A549 (cell line): Measurements from ENCODE around the gene ALKAL2. TPM values are rescaled to one million over a fixed set of nuclear protein-coding genes. Genes with fewer than 3 reads are reported as not detected.
A peak's percentile ranks its signal among the peaks of the same experiment; 100 is the strongest.

Experiments used
- ATAC-seq, 2 experiments: fragments of 200-7000 bp in 1 of 2; fragments of >200 bp in 1 of 2; cut with Nextera tagmentation in 1 of 2; cut with Tn5 transposase in 1 of 2; 3 replicates each; pipeline versions ENCODE4 v1.8.0 to v1.9.1; 2018 to 2020; ENCODE audit warnings: mild to moderate bottlenecking in 1 of 2, moderate library complexity in 1 of 2
- CTCF ChIA-PET: fragments of 300-600 bp; sonication (Branson Sonifier 250); formaldehyde crosslinking; extraction: SDS; loops from one replicate; lab custom pipeline; 2021; ENCODE audit warnings: antibody characterized with exemption, inconsistent platforms; lab: Yijun Ruan, JAX
- POLR2A ChIA-PET: fragments of 350-600 bp; formaldehyde crosslinking; extraction: SDS; loops from one replicate; lab custom pipeline; 2021; ENCODE audit warnings: antibody characterized with exemption, inconsistent platforms; lab: Yijun Ruan, JAX
- DNase-seq, 2 experiments: peaks; one replicate each; pipeline versions ENCODE4 v3.0.0 to v3.0.0-alpha.2; 2011 to 2016; ENCODE audit warnings: low read depth in 1 of 2, low spot score in 1 of 2
- FAIRE-seq: peaks from 2 replicates; lab custom pipeline; 2011; peaks lifted over from hg19 to GRCh38; lab: Jason Lieb, UNC
- H3K27ac ChIP-seq, 2 experiments: fragments of >200 bp; sonication (Bioruptor Twin); formaldehyde crosslinking; 3 replicates each; pipeline ENCODE4 v1.5.1; 2016 to 2017
- H3K4me1 ChIP-seq: fragments of >200 bp; sonication (Bioruptor Twin); formaldehyde crosslinking; 3 replicates; pipeline ENCODE4 v1.6.1; 2016
- H3K4me2 ChIP-seq: fragments of >200 bp; sonication (Bioruptor Twin); formaldehyde crosslinking; 3 replicates; pipeline ENCODE4 v1.6.1; 2016
- H3K4me3 ChIP-seq: fragments of >200 bp; sonication (Bioruptor Twin); formaldehyde crosslinking; 3 replicates; pipeline ENCODE4 v1.5.1; 2016
- H3K9me3 ChIP-seq: fragments of >200 bp; sonication (Bioruptor Twin); formaldehyde crosslinking; 3 replicates; pipeline ENCODE4 v1.6.1; 2016
- BHLHE40 ChIP-seq: IDR thresholded peaks from 2 replicates; pipeline ENCODE4 v1.6.1; 2012; ENCODE audit warnings: low read depth, low read length, inconsistent platforms
- CBX2 ChIP-seq: fragments of 200-600 bp; sonication (generic); IDR thresholded peaks from 2 replicates; pipeline ENCODE4 v1.6.1; 2016; ENCODE audit warnings: low read depth, mild to moderate bottlenecking, borderline replicate concordance
- EHMT2 ChIP-seq: fragments of 200-600 bp; sonication (generic); IDR thresholded peaks from 2 replicates; pipeline ENCODE4 v1.6.1; 2016; ENCODE audit warnings: antibody characterized with exemption, low read depth, mild to moderate bottlenecking, moderate library complexity
- FOSB ChIP-seq: fragments of 250-450 bp; sonication (Bioruptor Pico); IDR thresholded peaks from 2 replicates; pipeline ENCODE4 v1.5.0; 2020; ENCODE audit warnings: mild to moderate bottlenecking, moderate library complexity
- FOSL2 ChIP-seq, 2 experiments: fragments of 450-650 bp in 1 of 2; fragments of >200 bp in 1 of 2; sonication (Bioruptor Twin) in 1 of 2; formaldehyde crosslinking; IDR thresholded peaks; 2 replicates each; pipeline versions ENCODE4 v1.5.0 to v1.6.1; 2016 to 2020; ENCODE audit warnings: mild to moderate bottlenecking in 1 of 2, moderate library complexity in 1 of 2
- GATA3 ChIP-seq: IDR thresholded peaks from 2 replicates; pipeline ENCODE4 v1.6.1; 2012; ENCODE audit warnings: borderline replicate concordance
- HDAC2 ChIP-seq: fragments of 200-600 bp; sonication (generic); IDR thresholded peaks from 2 replicates; pipeline ENCODE4 v1.6.1; 2016
- HOXB5 ChIP-seq: fragments of 250-450 bp; sonication (Bioruptor Pico); IDR thresholded peaks from 2 replicates; pipeline ENCODE4 v1.5.0; 2020; ENCODE audit warnings: mild to moderate bottlenecking, moderate library complexity
- JUN ChIP-seq, 2 experiments: fragments of >200 bp; sonication (Bioruptor Twin); formaldehyde crosslinking; IDR thresholded peaks; 2 replicates in 1 of 2; 3 replicates in 1 of 2; pipeline ENCODE4 v1.6.1; 2016 to 2017
- KDM5A ChIP-seq: fragments of 200-600 bp; sonication (generic); IDR thresholded peaks from 2 replicates; pipeline ENCODE4 v1.6.1; 2016; ENCODE audit warnings: antibody characterized with exemption, mild to moderate bottlenecking
- MAFK ChIP-seq: fragments of 450-650 bp; IDR thresholded peaks from 2 replicates; pipeline ENCODE4 v1.6.1; 2014; ENCODE audit not compliant: partially characterized antibody
- MYC ChIP-seq: IDR thresholded peaks from 2 replicates; pipeline ENCODE4 v1.6.1; 2012; ENCODE audit warnings: mild to moderate bottlenecking, inconsistent platforms, low read length, improper control_type of control experiment, borderline replicate concordance
- PHF8 ChIP-seq: fragments of 200-600 bp; sonication (generic); IDR thresholded peaks from 2 replicates; pipeline ENCODE4 v1.6.1; 2016; ENCODE audit warnings: low read depth, mild to moderate bottlenecking, antibody characterized with exemption, moderate library complexity, borderline replicate concordance
- POLR2A ChIP-seq: IDR thresholded peaks from 2 replicates; pipeline ENCODE4 v1.6.1; 2012; ENCODE audit warnings: mild to moderate bottlenecking, low read length
- POLR2AphosphoS2 ChIP-seq: conservative IDR thresholded peaks from 2 replicates; pipeline ENCODE4 v1.6.1; 2012; ENCODE audit warnings: low read length, improper control_type of control experiment, inconsistent platforms
- RFX5 ChIP-seq: fragments of 450-650 bp; IDR thresholded peaks from 2 replicates; pipeline ENCODE4 v1.7.1; 2014; ENCODE audit warnings: antibody characterized with exemption, mild to moderate bottlenecking, moderate library complexity
- RNF2 ChIP-seq: fragments of 200-600 bp; sonication (generic); IDR thresholded peaks from 2 replicates; pipeline ENCODE4 v1.6.1; 2016; ENCODE audit warnings: low read depth, mild to moderate bottlenecking, antibody characterized with exemption, moderate library complexity, borderline replicate concordance
- TFCP2L1 ChIP-seq: fragments of 250-450 bp; sonication (Bioruptor Pico); IDR thresholded peaks from 2 replicates; pipeline ENCODE4 v1.5.0; 2021; ENCODE audit warnings: mild to moderate bottlenecking
- WGBS: methylation state at CpG from one replicate; pipeline ENCODE4 v1.1.6; 2017; ENCODE audit errors: missing lambda C conversion rate; 5-methylcytosine and 5-hydroxymethylcytosine counted together
- polyA plus RNA-seq, 4 experiments: library from polyadenylated mRNA; depleted of rRNA in 3 of 4; stranded (reverse); fragments of >200 nt; fragmentation: RNase III in 1 of 4; extraction: RNeasy Plus Mini Kit Qiagen cat#74134 plus additional on column Dnase treatment in 1 of 4; gene quantifications; 2 replicates in 3 of 4; 3 replicates in 1 of 4; pipeline ENCODE4 v1.2.3, GENCODE V29; 2011 to 2017
- TF ChIP-seq, protein P1 (sequence below): IDR thresholded peaks from 2 replicates; pipeline ENCODE4 v1.6.1; 2012; ENCODE audit warnings: low read depth, borderline replicate concordance
- TF ChIP-seq, protein P2 (sequence below): fragments of 250-450 bp; sonication (Bioruptor Pico); IDR thresholded peaks from 2 replicates; pipeline ENCODE4 v1.5.0; 2020; ENCODE audit warnings: low read depth, mild to moderate bottlenecking, moderate library complexity
- TF ChIP-seq, protein P3 (sequence below): IDR thresholded peaks from 2 replicates; pipeline ENCODE4 v1.6.1; 2012
- TF ChIP-seq, protein P4 (sequence below): IDR thresholded peaks from 2 replicates; pipeline ENCODE4 v1.6.1; 2012
- TF ChIP-seq, protein P5 (sequence below): fragments of >200 bp; sonication (Bioruptor Twin); formaldehyde crosslinking; IDR thresholded peaks from 3 replicates; pipeline ENCODE4 v1.6.1; 2016
- TF ChIP-seq, protein P6 (sequence below): fragments of 250-450 bp; sonication (Bioruptor Pico); IDR thresholded peaks from 2 replicates; pipeline ENCODE4 v1.5.0; 2021; ENCODE audit warnings: mild to moderate bottlenecking, moderate library complexity, borderline replicate concordance

The ALKAL2 gene
- polyA plus RNA-seq, 2 of the 4 experiments (the other 2 are of a cell fraction), result not detected

DNA sequence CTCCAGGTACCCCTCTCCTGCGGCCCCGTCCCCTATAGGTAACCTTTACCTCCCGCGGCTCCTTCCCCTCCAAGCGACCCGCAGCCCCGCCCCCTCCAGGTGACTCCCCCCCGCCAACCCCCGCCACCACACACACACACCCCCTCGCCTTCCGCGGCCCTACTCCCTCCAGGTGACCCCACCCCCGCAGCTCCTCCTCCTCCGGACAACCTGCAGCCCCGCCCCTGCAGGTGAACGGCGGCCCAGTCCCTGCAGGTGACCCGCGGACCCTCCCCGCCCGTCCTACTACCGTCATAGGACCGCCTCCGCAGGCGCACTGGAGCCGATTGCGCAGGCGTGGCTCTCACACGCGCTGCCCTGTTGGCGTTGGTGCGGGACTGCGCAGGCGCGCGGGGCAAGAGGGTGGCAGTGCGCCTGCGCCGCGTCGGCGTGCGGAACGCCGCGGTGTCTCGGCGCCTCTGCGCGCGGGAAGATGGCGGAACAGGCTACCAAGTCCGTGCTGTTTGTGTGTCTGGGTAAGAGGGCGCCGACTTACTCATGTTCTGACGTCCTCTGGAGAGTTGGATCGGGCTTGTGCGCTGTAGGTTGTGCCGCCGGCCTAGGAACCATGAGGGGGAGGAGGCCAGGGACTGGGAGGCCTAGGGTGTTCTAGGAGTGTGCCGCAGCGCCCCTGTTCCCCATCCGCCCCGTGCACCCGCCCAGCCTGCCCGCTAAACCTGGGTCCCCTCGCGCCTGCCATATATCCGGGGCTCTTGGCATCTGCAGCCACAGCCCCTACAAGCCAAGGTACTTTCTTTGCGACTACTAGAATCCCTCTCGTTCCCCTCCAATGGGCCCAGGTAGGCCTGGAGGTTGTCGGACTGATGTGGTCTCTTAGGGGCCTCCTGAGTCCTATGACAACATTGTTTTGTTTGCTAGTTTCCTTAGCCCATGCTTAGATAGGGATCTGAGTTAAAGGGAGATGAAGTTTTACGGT is 23.1 kb downstream of the ALKAL2 start, which contains the start of gene ACP1:
TSS of gene ACP1 (plus strand) at position 455 of the 976 bp plus-strand sequence. CDS start at position 473, 18 bp downstream.
- Histone ChIP-seq H3K4me1 (peaks cover 13% of the 10 kb centered on the region; the same call in 2 of the 3 replicates), H3K4me3 (peak within 1 kb of the TSS; percentile 73), H3K9me3 (peaks cover 38% of the 10 kb centered on the region), H3K27ac (peak within 1 kb of the TSS; percentile 82 to 89), H3K4me2 (peak within 1 kb of the TSS; percentile 97)
- WGBS, result under 1% methylated on average over 17 of the region's 73 CpGs
- FAIRE-seq, result no peak
- peak; percentile 92 to 98 for DNase-seq
- peak; percentile 95 for TF ChIP-seq PHF8
- peak; percentile 96 for TF ChIP-seq POLR2A
- peak; percentile 52 for TF ChIP-seq MYC
- TF ChIP-seq JUN (IDR thresholded peaks at IDR 0.05), result peak; percentile 43 to 83; a peak in 3 of 5 replicates
- no peak for TF ChIP-seq BHLHE40
- TF ChIP-seq, protein P1, sequence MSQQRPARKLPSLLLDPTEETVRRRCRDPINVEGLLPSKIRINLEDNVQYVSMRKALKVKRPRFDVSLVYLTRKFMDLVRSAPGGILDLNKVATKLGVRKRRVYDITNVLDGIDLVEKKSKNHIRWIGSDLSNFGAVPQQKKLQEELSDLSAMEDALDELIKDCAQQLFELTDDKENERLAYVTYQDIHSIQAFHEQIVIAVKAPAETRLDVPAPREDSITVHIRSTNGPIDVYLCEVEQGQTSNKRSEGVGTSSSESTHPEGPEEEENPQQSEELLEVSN, result peak; percentile 97
- TF ChIP-seq, protein P2, sequence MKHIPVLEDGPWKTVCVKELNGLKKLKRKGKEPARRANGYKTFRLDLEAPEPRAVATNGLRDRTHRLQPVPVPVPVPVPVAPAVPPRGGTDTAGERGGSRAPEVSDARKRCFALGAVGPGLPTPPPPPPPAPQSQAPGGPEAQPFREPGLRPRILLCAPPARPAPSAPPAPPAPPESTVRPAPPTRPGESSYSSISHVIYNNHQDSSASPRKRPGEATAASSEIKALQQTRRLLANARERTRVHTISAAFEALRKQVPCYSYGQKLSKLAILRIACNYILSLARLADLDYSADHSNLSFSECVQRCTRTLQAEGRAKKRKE, result no peak
- TF ChIP-seq, protein P3, sequence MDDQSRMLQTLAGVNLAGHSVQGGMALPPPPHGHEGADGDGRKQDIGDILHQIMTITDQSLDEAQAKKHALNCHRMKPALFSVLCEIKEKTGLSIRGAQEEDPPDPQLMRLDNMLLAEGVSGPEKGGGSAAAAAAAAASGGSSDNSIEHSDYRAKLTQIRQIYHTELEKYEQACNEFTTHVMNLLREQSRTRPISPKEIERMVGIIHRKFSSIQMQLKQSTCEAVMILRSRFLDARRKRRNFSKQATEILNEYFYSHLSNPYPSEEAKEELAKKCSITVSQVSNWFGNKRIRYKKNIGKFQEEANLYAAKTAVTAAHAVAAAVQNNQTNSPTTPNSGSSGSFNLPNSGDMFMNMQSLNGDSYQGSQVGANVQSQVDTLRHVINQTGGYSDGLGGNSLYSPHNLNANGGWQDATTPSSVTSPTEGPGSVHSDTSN, result 0 out of 2 replicates have a peak, but pooled peaks have one; percentile 23
- peak; percentile 40; the same call in 1 of the 2 replicates for TF ChIP-seq HDAC2
- TF ChIP-seq POLR2AphosphoS2, result no peak
- TF ChIP-seq, protein P4, sequence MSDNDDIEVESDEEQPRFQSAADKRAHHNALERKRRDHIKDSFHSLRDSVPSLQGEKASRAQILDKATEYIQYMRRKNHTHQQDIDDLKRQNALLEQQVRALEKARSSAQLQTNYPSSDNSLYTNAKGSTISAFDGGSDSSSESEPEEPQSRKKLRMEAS, result peak; percentile 84
- TF ChIP-seq, protein P5, sequence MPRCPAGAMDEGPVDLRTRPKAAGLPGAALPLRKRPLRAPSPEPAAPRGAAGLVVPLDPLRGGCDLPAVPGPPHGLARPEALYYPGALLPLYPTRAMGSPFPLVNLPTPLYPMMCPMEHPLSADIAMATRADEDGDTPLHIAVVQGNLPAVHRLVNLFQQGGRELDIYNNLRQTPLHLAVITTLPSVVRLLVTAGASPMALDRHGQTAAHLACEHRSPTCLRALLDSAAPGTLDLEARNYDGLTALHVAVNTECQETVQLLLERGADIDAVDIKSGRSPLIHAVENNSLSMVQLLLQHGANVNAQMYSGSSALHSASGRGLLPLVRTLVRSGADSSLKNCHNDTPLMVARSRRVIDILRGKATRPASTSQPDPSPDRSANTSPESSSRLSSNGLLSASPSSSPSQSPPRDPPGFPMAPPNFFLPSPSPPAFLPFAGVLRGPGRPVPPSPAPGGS, result peak; percentile 76; the same call in 1 of the 3 replicates
- no peak for TF ChIP-seq CBX2
- no peak for TF ChIP-seq MAFK
- TF ChIP-seq FOSL2 (IDR thresholded peaks at IDR 0.05), result no peak
- TF ChIP-seq FOSL2 (CRISPR knock-in tag; IDR thresholded peaks at IDR 0.05), result peak; percentile 4; the same call in 1 of the 2 replicates
- peak; percentile 91 for TF ChIP-seq KDM5A
- ATAC-seq, result peak; percentile 96 to 97
- POLR2A ChIA-PET, result no interaction called here
- CTCF ChIA-PET, result interaction anchor here (1.6 kb wide), 1 partner anchor 19 kb away, joined by 3 read pairs; no protein-coding TSS in a partner anchor

DNA sequence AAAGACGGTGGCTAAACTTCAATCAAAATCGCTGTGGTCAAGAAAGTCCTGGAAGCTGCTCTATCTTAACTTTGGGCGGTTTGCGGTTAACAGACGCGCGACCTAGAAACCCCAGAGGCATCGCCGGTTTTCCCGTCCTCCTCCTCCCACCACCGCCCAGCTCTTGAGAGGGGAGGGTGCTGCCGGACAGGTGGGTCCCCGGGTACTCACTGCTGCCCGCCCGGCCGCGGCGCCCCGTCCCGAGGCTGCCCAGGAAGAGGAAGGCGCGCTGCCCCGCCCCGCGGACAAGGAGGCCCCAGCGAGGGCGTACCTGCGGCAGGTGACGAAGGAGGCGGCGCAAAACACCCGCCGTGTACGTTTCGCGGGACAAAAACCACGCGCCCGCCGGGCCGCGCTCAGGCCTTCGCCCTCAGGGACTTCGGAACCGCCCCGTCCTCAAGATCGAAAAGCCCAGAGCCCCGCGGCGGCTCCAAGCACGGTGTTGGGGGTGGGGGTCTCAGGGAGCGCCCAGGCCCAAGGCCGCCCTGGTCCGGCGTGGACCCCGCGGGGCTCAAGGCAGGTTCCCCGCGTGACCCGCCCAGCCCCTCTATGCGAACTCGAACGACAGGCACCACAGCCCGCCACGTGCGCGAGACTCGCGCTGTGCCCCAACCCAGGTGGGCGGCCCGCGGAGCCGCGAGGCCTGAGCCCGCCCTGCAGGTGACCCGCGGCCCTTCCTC is 24.0 kb downstream of the ALKAL2 start, which contains the start of gene SH3YL1:
TSS of gene SH3YL1 (minus strand) at position 259 of the 719 bp plus-strand sequence. CDS start at position 211, 48 bp downstream.
- Histone ChIP-seq H3K4me3 (peak within 1 kb of the TSS; percentile 73), H3K9me3 (peaks cover 47% of the 10 kb centered on the region), H3K4me1 (peaks cover 13% of the 10 kb centered on the region; the same call in 2 of the 3 replicates), H3K4me2 (peak within 1 kb of the TSS; percentile 97), H3K27ac (peak within 1 kb of the TSS; percentile 82 to 89)
- WGBS, result 40% methylated on average over 28 of the region's 77 CpGs
- POLR2A ChIA-PET, result no interaction called here
- FAIRE-seq (no peak), ATAC-seq (peak; percentile 61 to 63), DNase-seq (peak in 1 of 2 experiments; percentile 14)
- CTCF ChIA-PET, result no interaction called here
- TF ChIP-seq EHMT2 (no peak), HOXB5 (CRISPR knock-in tag) (peak; percentile 18; the same call in 1 of the 2 replicates), MYC (peak; percentile 46; the same call in 1 of the 2 replicates), PHF8 (peak; percentile 86), RFX5 (no peak), TFCP2L1 (CRISPR knock-in tag) (peak; percentile 48; the same call in 1 of the 2 replicates), JUN (IDR thresholded peaks at IDR 0.05) (no peak), FOSB (no peak), RNF2 (peak; percentile 94; the same call in 1 of the 2 replicates), GATA3 (no peak)
- TF ChIP-seq, protein P6, sequence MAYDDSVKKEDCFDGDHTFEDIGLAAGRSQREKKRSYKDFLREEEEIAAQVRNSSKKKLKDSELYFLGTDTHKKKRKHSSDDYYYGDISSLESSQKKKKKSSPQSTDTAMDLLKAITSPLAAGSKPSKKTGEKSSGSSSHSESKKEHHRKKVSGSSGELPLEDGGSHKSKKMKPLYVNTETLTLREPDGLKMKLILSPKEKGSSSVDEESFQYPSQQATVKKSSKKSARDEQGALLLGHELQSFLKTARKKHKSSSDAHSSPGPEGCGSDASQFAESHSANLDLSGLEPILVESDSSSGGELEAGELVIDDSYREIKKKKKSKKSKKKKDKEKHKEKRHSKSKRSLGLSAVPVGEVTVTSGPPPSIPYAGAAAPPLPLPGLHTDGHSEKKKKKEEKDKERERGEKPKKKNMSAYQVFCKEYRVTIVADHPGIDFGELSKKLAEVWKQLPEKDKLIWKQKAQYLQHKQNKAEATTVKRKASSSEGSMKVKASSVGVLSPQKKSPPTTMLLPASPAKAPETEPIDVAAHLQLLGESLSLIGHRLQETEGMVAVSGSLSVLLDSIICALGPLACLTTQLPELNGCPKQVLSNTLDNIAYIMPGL, result 0 out of 2 replicates have a peak, but pooled peaks have one; percentile 43
- TF ChIP-seq, protein P1, result peak; percentile 92
- TF ChIP-seq, protein P3, result 0 out of 2 replicates have a peak, but pooled peaks have one; percentile 50
